Measurements from ENCODE around the gene CCDC3.

GRCh38 chr10:12943425-12943824, 58.1 kb downstream of the CCDC3 start:
- TF ChIP-seq CTCF (IDR thresholded peaks at IDR 0.05): no peak
- TF ChIP-seq POLR2A (IDR thresholded peaks at IDR 0.05): no peak
